GM18519 (cell line): Measurements from ENCODE around the gene ENTPD8.

ENCODE experiments used
- ATAC-seq: cut with Tn5 transposase; IDR thresholded peaks from one replicate; pipeline ENCODE4 v1.9.1; 2021; ENCODE audit warnings: mild to moderate bottlenecking, moderate library complexity; ENCODE audit not compliant: unreplicated experiment, low FRiP score

The ENTPD8 gene

DNA sequence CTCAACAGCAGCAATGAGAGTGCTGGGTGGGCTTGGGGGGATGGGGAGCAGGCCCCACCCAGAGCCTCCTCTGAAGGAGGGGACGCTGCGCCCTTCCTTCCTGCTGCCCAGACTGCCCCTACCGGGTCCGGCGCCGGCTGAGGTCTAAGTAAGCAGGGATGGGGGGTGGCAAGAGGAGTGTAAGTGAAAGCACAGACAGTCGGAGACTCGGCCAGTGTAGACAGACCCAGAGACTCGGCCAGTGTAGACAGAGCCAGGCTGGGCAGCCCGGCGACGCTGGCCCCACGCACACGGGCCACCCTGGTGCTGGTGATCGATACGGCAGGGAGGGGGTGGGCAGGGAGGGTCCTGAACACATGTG lies 7.4 kb upstream of the ENTPD8 start:
- ATAC-seq = no peak

- ATAC-seq = no peak
Observed at GRCh38 chr9:137447722-137448601, 6.8 kb upstream of the ENTPD8 start.

DNA sequence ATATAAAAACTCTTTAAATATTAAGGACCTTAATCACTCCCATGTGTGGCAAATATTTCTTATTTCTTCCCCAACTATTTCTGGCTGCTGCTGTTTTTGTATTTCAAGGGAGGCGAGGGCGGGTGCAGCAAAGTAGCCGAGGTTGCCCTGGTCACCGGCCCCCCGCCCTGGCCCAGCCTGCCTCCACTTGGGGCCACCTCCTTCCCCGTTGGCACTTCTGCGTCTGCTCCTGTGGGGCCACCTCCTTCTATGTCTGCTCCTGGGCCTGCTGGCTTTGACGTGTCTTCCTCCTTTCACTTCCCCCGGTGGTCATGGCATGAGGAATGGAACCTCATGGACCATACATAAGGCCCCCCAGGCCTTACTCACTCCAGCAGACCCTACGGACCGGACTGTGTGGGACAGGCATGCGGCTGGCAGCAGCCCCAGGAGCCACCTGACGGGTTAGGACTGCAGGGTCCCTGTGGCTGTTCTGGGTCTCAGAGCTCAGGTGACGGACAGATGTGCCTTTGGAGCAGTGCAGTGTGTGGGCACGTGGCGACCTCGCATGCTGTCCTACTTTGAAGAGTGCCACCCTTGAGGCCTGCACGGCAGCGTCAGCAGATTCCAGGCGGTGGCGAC lies 5.8 kb upstream of the ENTPD8 start:
- ATAC-seq = no peak

- no peak for ATAC-seq
Observed at GRCh38 chr9:137445930-137446431, 4.8 kb upstream of the ENTPD8 start.

DNA sequence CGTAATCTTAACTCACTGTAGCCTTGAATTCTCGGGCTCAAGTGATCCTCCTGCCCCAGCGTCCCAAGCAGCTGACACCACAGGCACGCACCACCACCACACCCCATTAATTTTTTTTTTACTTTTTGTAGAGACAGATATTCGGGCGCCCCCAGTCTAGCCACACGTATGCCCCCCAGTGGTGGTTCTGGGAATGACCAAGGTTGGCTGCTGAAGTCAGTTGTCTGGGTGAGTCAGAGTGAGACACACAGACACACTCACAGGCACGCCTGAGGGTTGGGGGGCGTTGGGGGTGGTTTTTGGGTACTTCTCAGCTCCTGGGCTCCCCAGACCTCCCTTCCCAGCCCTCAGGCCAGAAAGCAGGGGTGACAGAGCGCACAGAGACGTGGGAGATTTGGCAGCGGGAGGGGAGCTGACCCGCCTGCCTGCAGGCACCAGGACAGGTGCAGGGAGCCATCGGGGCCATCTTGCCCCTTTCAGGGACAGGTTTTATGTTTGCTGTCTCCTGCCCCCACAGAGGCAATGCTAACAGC lies 4.2 kb upstream of the ENTPD8 start:
- ATAC-seq = no peak

DNA sequence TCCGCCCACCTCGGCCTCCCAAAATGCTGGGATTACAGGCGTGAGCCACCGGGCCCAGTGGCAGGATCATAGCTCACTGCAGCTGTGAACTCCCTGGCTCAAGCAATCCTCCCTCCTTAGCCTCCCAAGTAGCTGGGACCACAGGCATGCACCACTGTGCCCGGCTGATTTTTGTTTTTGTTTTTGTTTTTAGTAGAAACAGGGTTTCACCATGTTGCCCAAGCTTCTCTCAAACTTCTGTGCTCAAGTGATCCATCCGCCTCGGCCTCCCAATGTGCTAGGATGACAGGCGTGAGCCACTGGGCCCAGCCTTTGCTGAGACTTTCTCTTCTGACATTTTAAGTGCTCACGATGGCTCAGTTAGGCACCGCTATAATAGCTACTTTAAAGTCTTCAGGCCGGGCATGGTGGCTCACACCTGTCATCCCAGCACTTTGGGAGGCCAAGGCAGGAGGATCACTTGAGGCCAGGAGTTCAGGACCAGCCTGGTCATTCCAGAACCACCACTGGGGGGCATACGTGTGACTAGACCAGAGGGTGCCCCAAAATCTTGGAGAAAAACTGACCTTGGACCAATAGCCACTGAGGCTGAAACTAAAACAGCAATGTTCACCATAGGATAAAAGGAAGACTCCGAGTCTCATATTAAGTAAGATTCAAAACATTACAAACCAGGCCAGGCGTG lies 3.1 kb upstream of the ENTPD8 start:
- no peak for ATAC-seq

DNA sequence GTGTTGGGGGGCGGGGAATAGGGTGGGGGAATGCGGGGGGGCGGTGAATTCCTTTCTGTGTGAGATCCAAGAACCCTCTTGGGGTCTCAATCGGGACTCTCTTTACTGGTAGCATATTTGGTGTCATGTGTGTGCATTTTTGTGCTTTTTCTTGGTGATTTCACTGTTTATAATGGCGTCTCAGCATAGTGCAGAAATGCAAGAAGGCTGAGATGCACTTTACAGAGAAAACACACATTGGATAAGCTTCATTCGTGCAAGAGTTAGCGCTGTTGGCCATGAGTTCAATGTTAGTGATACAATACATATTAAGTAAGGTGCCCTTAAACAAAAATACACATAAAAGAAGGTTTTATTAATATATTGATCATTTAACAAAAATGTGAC lies 771 bp upstream of the ENTPD8 start:
- ATAC-seq = no peak

- no peak for ATAC-seq
Observed at GRCh38 chr9:137439158-137439714, 1.9 kb downstream of the ENTPD8 start.

DNA sequence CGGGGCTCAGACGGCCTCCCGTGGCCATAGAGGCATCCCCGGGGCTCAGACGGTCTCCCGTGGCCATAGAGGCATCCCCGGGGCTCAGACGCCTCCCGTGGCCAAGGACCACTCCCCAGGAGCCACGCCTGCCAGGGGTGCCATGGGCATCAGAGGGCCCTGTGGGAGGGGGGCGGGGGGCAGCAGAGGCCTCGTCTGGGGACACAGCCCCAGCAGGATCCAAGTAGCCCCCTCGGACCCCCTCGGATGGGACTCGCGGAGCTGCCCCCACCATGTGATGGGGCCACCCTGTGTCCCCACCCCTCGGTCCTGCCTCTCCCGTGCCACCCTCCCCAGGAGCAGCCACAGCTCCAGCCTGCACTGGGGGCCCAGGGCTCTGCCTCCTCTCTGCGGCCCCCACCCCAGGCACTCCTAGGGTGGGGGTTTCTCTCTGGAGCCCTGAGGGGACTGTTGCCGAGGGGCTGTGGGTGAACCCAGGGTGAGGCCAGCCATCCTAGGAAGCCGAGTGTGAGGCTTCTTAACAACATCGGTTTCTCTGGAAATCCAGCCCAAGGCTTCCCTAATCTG lies 2.5 kb downstream of the ENTPD8 start:
- ATAC-seq = no peak

- no peak for ATAC-seq
Observed at GRCh38 chr9:137437691-137438590, 3.2 kb downstream of the ENTPD8 start.

DNA sequence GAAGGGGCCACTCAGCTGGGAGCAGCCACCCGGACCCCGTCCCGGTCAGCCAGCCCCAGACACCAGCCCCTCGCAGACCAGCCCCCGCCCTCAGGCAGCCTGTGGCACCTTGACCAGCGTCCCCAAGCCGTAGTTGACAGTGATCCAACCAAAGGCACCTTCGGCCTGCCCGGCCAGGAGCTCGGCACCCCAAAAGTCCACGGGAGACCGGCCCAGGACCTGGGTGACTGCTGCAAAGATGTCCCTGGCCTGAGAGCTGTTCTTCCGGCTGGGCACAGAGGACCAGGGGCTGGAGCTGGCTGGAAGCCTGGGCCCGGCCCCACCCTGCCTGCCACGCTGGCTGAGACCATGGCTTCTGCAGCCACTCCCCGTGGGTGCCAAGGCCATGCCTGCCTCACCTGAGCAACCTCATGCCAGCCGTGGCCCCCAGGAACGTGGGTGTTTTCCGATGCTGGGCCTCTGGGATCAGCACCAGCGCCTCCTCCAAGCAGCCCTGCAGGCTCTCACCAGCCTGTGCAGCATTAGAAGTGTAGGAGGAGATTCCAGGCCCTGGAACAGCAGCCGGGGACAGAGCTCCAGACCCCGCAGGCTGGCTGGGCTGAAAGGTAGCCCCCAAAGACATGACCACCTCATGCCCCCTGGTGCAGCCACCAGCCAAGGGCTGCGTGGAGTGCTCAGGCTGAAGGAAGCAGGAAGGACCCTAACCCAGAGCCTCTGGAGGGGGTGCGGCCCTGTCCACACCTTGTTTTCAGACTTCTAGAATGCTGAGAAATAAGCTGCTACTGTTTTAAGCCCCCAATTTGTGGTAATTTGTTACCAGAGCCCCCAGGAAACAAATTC lies 4.2 kb downstream of the ENTPD8 start:
- ATAC-seq = no peak

GRCh38 chr9:137435980-137436760 lies 5.0 kb downstream of the ENTPD8 start:
- no peak for ATAC-seq

DNA sequence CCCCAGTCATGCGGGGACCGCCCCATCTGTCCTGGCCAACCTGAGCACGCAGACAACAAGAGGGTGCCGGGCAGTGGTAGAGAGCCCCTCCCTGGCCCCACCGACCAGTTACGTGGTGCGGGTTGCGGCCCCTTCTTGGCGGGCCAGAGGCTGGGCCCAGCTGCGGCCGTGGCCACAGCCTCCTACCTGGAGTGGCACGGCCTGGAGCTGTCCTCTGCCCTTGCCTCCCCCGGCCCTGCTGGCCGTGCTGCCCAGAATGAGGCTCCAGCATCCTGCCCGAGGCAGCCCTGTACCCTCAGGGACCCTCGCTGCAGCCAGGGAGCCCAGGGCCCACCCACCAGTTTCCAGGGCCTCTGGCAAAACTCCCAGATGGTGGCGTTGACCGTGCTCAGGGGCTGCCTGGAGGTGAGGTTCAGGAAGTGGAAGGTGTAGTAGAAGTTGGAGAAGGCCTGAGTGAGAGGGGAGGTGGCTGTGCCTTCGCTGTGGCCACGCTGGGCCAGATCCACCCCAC lies 5.7 kb downstream of the ENTPD8 start:
- no peak for ATAC-seq

- no peak for ATAC-seq
Observed at GRCh38 chr9:137434498-137435380, 6.4 kb downstream of the ENTPD8 start.

GRCh38 chr9:137433916-137434431 lies 7.2 kb downstream of the ENTPD8 start:
- no peak for ATAC-seq

DNA sequence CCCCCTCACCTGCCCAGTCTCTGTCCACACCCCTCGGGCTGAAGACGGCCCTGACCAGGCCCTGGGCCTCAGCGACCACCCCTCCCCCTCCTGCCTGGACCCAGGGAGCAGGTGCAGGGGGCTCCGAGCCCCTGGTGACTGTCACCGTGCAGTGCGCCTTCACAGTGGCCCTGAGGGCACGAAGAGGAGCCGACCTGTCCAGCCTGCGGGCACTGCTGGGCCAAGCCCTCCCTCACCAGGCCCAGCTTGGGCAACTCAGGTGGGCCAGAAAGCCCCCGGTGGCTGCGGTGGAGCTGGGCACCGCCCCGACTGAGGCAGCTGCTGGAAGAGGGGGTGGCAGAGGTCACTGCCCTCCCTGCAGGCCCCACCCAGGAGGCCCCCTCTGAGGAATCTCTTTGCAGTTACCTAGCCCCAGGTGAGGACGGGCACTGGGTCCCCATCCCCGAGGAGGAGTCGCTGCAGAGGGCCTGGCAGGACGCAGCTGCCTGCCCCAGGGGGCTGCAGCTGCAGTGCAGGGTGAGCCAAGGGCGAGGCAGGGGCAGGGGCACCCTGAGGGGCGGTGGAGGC lies 7.7 kb downstream of the ENTPD8 start:
- ATAC-seq = no peak
